ENCODE results near the gene CSF3R.

The CSF3R gene

GRCh38 chr1:36482724-36483388, at the start of gene CSF3R:
TSS of gene CSF3R (minus strand) at chr1:36482913. CDS start at chr1:36479496, 3,417 bp downstream.
- DNase-seq, result no peak

GRCh38 chr1:36531833-36532232, 49.1 kb upstream of the CSF3R start:
- no peak for DNase-seq

GRCh38 chr1:36530791-36531190, 48.1 kb upstream of the CSF3R start:
- DNase-seq, result no peak

- no peak for DNase-seq
Observed at GRCh38 chr1:36530261-36530660, 47.5 kb upstream of the CSF3R start.

GRCh38 chr1:36529769-36530260, 47.1 kb upstream of the CSF3R start:
- no peak for DNase-seq

- no peak for DNase-seq
Observed at GRCh38 chr1:36528361-36529349, 45.9 kb upstream of the CSF3R start.

GRCh38 chr1:36525166-36525565, 42.5 kb upstream of the CSF3R start:
- no peak for DNase-seq

GRCh38 chr1:36524359-36525062, 41.8 kb upstream of the CSF3R start:
- DNase-seq, result no peak

GRCh38 chr1:36523850-36524249, 41.1 kb upstream of the CSF3R start:
- peak; percentile 66 for DNase-seq

GRCh38 chr1:36523230-36523495, 40.5 kb upstream of the CSF3R start:
- no peak for DNase-seq

GRCh38 chr1:36522461-36523229, 39.9 kb upstream of the CSF3R start:
- no peak for DNase-seq

- DNase-seq, result no peak
Observed at GRCh38 chr1:36522021-36522420, 39.3 kb upstream of the CSF3R start.

- no peak for DNase-seq
Observed at GRCh38 chr1:36520771-36521420, 38.2 kb upstream of the CSF3R start.

GRCh38 chr1:36520056-36520455, 37.3 kb upstream of the CSF3R start:
- DNase-seq, result no peak

- DNase-seq, result no peak
Observed at GRCh38 chr1:36517011-36517771, 34.5 kb upstream of the CSF3R start.

GRCh38 chr1:36516372-36517010, 33.8 kb upstream of the CSF3R start:
- DNase-seq, result peak; percentile 42

GRCh38 chr1:36515315-36516138, 32.8 kb upstream of the CSF3R start:
- no peak for DNase-seq

- no peak for DNase-seq
Observed at GRCh38 chr1:36514501-36514900, 31.8 kb upstream of the CSF3R start.

- no peak for DNase-seq
Observed at GRCh38 chr1:36513676-36514473, 31.2 kb upstream of the CSF3R start.
